Body of pancreas (tissue), 4 donors: ENCODE data around the gene CLEC16A. TPM values are rescaled to one million over a fixed set of nuclear protein-coding genes. Genes with fewer than 3 reads are reported as not detected.

Experiments
- ATAC-seq: fragments of 150-250 bp; one replicate; pipeline ENCODE4 v1.9.1; 2016
- DNase-seq, 4 donors: peaks; one replicate each; pipeline ENCODE4 v3.0.0-alpha.2; 2019
- H3K27ac ChIP-seq, 4 donors: fragments of 200-600 bp; sonication (generic); 1 replicate in 3 of 4; 2 replicates in 1 of 4; pipeline versions ENCODE4 v1.5.1 to v1.6.1; 2016 to 2019; ENCODE audit warnings: mild to moderate bottlenecking in 1 of 4, mixed read lengths in 1 of 4, moderate library complexity in 1 of 4
- H3K27me3 ChIP-seq, 2 donors: fragments of 200-600 bp; sonication (generic); one replicate each; pipeline ENCODE4 v1.6.0; 2016; ENCODE audit warnings: mild to moderate bottlenecking in 1 of 2
- H3K36me3 ChIP-seq, 2 donors: fragments of 200-600 bp; sonication (generic); replicated peaks in 1 of 2; 2 replicates each; pipeline ENCODE4 v1.5.1; 2016; ENCODE audit warnings: low read depth in 2 of 2; ENCODE audit not compliant: insufficient read depth in 1 of 2
- H3K4me1 ChIP-seq: fragments of 200-600 bp; sonication (generic); one replicate; pipeline ENCODE4 v1.6.0; 2016
- H3K4me3 ChIP-seq, 2 donors: fragments of 200-600 bp; sonication (generic); 1 replicate in 1 of 2; 2 replicates in 1 of 2; pipeline ENCODE4 v1.5.1; 2016 to 2019
- H3K9me3 ChIP-seq, 3 donors: fragments of 200-600 bp; sonication (generic); 1 replicate in 2 of 3; 2 replicates in 1 of 3; pipeline ENCODE4 v1.5.1; 2016
- CTCF ChIP-seq, 7 experiments: fragments of 450-650 bp in 4 of 7; fragments of 200-600 bp in 3 of 7; sonication (generic) in 3 of 7; IDR thresholded peaks; one replicate each; pipeline ENCODE4 v1.5.1; 2016 to 2019; ENCODE audit warnings: antibody characterized with exemption in 7 of 7
- POLR2A ChIP-seq, 3 donors: fragments of 450-650 bp; IDR thresholded peaks; one replicate each; pipeline ENCODE4 v1.6.1; 2016; ENCODE audit warnings: antibody characterized with exemption in 3 of 3, mild to moderate bottlenecking in 2 of 3
- WGBS, 2 donors: methylation state at CpG; one replicate each; pipeline ENCODE4 v1.1.5; 2017; 5-methylcytosine and 5-hydroxymethylcytosine counted together
- intact Hi-C: fragments of 100-400 bp; cut with DNase I; formaldehyde crosslinking; loops from one replicate; pipeline ENCODE4 v1.15.1; 2023
- total RNA-seq, 2 donors: library from RNA; depleted of rRNA; stranded (reverse); fragments of >200 nt; gene quantifications; one replicate each; pipeline ENCODE4 v1.1.0, GENCODE V29; 2016

CLEC16A gene
- total RNA-seq = 10 to 100 TPM; 15.0 to 21.4 TPM

DNA sequence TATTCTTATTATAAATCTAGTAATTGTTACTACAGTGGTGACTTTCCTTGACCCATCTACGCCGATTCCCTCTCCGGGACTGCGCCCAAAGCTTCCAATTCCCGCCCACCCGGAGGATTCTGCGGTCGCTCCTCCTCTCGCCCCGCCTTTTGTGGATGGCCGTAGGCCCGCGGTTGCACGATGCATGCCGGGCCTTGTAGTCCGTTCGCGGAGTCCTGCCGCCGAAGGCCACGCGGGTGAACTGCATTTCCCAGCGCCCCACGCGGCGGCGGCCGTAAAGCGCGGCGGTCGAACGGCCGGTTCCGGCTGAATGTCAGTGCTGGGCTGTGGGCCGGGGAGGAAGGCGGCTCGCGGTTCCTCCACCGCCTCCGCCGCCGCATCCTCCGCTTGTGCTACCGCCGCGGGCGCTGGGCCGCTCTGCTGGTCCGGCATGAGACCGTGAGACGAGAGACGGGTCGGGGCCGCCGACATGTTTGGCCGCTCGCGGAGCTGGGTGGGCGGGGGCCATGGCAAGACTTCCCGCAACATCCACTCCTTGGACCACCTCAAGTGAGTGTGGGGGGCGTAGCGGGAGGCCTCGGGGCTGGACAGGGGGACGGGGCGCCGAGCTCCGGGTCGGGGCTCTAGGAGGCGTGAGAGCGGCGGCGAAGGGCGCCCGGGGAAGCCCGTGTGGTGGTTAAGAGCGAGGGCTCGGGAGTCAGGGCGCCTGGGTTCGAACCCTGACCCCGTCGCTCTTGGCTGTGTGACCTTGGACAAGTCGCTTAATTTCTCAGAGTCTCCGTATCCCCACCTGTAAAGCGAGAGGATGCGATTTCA lies at the start of gene CLEC16A:
CLEC16A (plus strand) TSS at position 316 of the 816 bp plus-strand sequence; CDS start at position 470, 154 bp downstream.
- peak; percentile 85 for ATAC-seq
- 0% methylated on average over 17 to 85 of the region's 86 CpGs for WGBS, 2 donors
- no peaks in the 10 kb centered on the region for H3K9me3 ChIP-seq
- no peaks in the 10 kb centered on the region for H3K36me3 ChIP-seq
- peak within 1 kb of the TSS in 3 of 4 donors; percentile 62 to 84 (median 78) for H3K27ac ChIP-seq
- H3K27me3 ChIP-seq = no peaks in the 10 kb centered on the region
- H3K4me3 ChIP-seq = peak within 1 kb of the TSS; percentile 95 to 98
- TF ChIP-seq POLR2A (IDR thresholded peaks at IDR 0.05) (peak; percentile 68 to 83 (median 82)), CTCF (IDR thresholded peaks at IDR 0.05) (peak in 3 of 7 experiments; percentile 12 to 54 (median 16))
- intact Hi-C loops = no loop called here
- peaks cover 69% of the 10 kb centered on the region for H3K4me1 ChIP-seq
- peak; percentile 97 to 98 (median 98) for DNase-seq

DNA sequence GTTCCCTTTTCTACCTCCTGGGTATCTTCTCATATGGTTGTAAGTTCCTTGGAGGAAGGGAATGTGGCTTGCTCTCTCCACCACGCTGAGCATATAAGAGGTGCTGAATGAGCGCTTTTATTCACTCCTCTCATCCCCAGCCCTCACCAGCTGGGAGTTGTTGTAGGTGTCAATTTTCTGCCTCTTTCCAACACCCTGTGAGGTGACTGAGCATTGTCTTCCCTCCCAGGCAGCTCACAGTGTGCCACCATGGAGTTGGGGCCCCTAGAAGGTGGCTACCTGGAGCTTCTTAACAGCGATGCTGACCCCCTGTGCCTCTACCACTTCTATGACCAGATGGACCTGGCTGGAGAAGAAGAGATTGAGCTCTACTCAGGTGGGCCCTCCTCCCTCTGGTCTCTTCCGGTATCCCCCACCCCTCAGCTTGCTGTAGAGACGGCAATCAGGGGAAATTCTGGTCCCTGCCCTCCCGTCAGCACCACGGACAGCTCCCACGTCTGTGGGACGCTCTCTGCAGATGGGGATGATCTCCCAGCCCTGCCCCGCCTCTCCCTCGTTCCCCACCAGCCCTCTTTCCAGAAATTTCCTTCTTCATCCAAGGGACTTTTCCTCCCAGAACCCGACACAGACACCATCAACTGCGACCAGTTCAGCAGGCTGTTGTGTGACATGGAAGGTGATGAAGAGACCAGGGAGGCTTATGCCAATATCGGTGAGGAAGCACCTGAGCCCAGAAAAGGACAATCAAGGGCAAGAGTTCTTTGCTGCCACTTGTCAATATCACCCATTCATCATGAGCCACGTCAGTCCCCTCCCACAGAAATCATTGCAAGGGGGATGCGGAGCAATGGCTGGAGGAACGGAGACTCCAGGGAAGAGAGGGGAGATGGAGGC lies 49.1 kb upstream of the CLEC16A start:
- no peak for TF ChIP-seq POLR2A (IDR thresholded peaks at IDR 0.05)
- TF ChIP-seq CTCF (IDR thresholded peaks at IDR 0.05) = no peak
- 33 to 46% methylated on average over 14 to 17 of the region's 17 CpGs for WGBS, 2 donors
- Histone ChIP-seq H3K4me1 (no peaks in the 10 kb centered on the region), H3K27ac (no peak overlapping the region), H3K4me3 (no peak overlapping the region), H3K9me3 (no peaks in the 10 kb centered on the region), H3K36me3 (no peaks in the 10 kb centered on the region), H3K27me3 (no peaks in the 10 kb centered on the region)
- intact Hi-C loops = no loop called here
- DNase-seq (peak in 1 of 4 donors; percentile 28), ATAC-seq (no peak)

DNA sequence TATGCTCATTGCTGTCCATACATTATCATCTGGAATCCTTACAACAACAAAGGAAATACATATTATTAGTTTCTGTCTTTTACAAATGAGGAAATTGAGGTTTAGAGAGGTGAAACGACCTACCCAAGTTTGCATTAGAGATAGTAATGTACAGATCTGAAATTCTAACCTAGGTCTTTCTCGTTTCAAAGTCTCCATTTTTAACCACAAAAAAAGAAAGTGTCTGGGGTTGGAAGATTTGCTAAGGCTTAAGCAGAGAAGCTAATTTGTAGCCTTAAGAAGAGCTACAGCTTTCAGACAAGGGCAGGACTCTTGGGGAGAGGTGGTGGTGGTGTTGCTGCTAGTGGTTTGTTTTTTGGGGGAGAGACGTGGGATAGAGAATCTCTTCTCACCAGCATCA lies 48.2 kb upstream of the CLEC16A start:
- no peaks in the 10 kb centered on the region for H3K36me3 ChIP-seq
- H3K4me1 ChIP-seq = no peaks in the 10 kb centered on the region
- peak overlapping the region in 1 of 4 donors; percentile 33 for H3K27ac ChIP-seq
- no peak overlapping the region for H3K4me3 ChIP-seq
- TF ChIP-seq CTCF (IDR thresholded peaks at IDR 0.05) = no peak
- no peak for TF ChIP-seq POLR2A (IDR thresholded peaks at IDR 0.05)
- WGBS, 2 donors = 47 to 66% methylated on average over 3 of the region's 3 CpGs
- intact Hi-C loops = no loop called here
- H3K9me3 ChIP-seq = no peaks in the 10 kb centered on the region
- no peak for DNase-seq
- no peak for ATAC-seq
- no peaks in the 10 kb centered on the region for H3K27me3 ChIP-seq

DNA sequence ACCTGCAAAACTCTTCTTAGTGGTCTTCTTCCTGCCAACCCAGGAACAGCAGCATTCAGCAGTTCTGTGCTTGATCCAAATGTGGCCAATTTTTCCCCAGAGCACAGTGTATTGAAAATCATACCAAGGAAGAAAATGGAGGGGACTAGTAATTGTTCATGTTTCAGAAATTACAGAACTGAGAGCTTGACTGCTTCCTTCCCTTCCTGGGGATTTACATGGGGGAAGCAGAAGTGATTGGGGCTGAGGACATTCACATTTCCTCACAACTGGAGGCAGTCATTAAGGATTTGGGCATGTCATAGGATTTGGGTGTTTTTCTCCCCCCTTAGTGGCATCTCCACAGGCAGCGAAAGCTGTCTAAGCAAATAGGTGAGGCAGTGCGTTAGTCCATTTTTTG lies 47.6 kb upstream of the CLEC16A start:
- Histone ChIP-seq H3K36me3 (no peaks in the 10 kb centered on the region), H3K27ac (peak overlapping the region in 1 of 4 donors; percentile 33), H3K4me3 (no peak overlapping the region), H3K4me1 (no peaks in the 10 kb centered on the region), H3K27me3 (no peaks in the 10 kb centered on the region), H3K9me3 (no peaks in the 10 kb centered on the region)
- TF ChIP-seq CTCF (IDR thresholded peaks at IDR 0.05) (no peak), POLR2A (IDR thresholded peaks at IDR 0.05) (no peak)
- WGBS, 2 donors = 90 to 100% methylated on average over 2 of the region's 2 CpGs
- intact Hi-C loops = no loop called here
- ATAC-seq (no peak), DNase-seq (no peak)
